Caki2 (cell line): ENCODE measurements around the gene FBLN2. TPM values are rescaled to one million over a fixed set of nuclear protein-coding genes. Genes with fewer than 3 reads are reported as not detected.

Experiments
- DNase-seq: peaks from one replicate; pipeline ENCODE4 v3.0.0-alpha.2; 2015; ENCODE audit warnings: low read depth
- in situ Hi-C: cut with HindIII; loops from 2 replicates; pipeline ENCODE4 v1.10.0; 2016; ENCODE audit warnings: low sequenced_read_pairs, low pct_unique_long_range_greater_than_20kb, mixed read lengths
- total RNA-seq: library from RNA; depleted of rRNA; stranded (reverse); fragments of >200 nt; shearing (Covaris generic); gene quantifications from 2 replicates; pipeline ENCODE4 v1.2.3, GENCODE V29; 2014; ENCODE audit warnings: low replicate concordance

The FBLN2 gene
- total RNA-seq, 1 experiment from 2014 or later, result 0.10 TPM

- in situ Hi-C loops, result no loop called here
- DNase-seq, result no peak
Measured at GRCh38 chr3:13587442-13587841, 38.5 kb downstream of the FBLN2 start.

DNA sequence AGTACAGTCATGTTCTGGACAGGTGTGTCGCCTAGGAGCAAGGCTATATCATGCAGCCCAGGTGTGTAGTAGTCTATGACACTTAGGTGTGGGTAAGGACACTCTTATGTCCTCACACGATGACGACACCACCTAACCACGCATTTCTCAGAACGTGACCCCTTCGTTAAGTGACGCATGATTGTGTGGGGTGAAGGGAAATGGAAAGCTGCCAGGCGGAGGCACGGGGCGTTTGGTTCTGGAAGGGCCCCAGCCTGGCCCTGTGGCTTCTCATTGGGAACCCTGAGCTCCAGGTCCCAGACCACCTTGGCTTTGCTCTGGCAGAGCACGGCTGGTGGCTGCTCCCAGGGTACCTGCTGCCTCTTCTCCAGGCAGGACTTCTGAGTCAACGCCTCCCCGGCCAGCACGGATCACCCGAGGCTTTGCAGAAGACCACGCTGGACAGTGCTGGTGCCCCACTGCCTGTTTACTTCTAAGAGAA is 39.3 kb downstream of the FBLN2 start:
- no peak for DNase-seq
- in situ Hi-C loops, result no loop called here

GRCh38 chr3:13588993-13589392 is 40.1 kb downstream of the FBLN2 start:
- no peak for DNase-seq
- in situ Hi-C loops, result no loop called here

DNA sequence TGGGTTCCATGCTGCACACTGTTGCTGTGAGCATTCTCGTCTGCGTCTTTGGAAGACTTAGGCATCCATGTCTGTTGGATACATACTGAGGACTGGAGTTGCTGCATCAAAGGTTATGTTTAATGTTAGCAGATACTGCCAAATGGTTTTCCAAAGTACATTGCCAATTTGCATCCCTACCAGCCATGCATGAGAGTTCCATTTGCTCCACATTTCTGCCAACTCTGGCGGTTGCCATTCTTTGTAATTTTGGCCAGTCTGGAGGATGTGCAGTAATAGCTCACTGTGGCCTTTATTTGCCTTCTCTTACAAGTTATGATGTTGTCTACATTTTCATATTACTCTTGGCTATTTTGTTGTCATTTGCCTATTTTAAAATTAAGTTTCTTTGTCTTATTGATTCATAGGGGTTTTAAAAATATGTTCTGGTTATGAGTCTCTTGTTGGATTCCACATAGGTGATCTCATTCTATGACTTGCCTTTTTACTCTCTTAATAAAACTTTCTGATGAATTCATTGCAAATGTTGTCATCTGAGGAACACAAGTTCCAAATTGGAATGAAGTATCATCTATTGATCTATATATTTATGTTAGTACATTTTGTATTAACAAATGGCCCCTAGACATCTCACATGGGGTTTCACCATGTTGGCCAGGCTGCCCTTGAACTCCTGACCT is 42.1 kb downstream of the FBLN2 start:
- no peak for DNase-seq
- in situ Hi-C loops, result no loop called here

DNA sequence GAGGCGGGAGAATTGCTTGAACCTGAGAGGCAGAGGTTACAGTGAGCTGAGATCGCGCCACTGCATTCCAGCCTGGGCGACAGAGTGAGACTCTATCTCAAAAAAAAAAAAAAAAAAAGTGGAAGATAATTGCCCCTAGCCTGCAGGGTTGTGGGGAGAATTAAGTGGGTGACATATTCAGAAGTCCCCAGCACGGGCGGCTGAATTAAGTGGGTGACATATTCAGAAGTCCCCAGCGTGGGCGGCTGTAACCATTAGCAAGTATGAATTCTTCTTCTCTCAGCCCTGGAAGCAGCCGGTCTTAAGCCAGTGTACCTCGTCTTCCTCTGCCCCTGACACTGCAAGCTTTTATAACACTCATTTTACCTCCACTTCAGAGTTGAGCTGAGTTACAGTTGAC is 44.7 kb downstream of the FBLN2 start:
- in situ Hi-C loops, result no loop called here
- DNase-seq, result no peak

DNA sequence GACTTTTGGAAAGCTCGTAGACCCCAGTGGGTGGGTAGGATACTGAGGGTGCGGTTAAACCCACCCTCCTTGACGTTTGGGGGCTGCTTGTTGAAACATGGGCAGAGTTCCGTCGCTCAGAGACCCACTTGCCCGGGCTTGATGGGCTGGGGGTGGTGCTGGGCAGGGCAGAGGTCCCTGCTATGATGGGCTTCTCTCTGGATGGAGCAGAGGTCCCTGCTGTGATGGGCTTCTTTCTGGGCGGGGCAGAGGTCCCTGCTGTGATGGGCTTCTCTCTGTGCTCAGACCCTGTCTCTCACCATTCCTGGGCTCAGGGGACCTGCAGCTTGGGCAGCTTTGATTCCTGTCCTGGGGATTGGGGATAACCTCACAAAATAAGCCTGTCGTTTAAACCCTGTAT is 45.2 kb downstream of the FBLN2 start:
- in situ Hi-C loops, result no loop called here

GRCh38 chr3:13594991-13595421 is 46.1 kb downstream of the FBLN2 start:
- no peak for DNase-seq
- in situ Hi-C loops, result no loop called here

More for the DNA sequence above, 45.2 kb downstream of the FBLN2 start:
- DNase-seq, result no peak

DNA sequence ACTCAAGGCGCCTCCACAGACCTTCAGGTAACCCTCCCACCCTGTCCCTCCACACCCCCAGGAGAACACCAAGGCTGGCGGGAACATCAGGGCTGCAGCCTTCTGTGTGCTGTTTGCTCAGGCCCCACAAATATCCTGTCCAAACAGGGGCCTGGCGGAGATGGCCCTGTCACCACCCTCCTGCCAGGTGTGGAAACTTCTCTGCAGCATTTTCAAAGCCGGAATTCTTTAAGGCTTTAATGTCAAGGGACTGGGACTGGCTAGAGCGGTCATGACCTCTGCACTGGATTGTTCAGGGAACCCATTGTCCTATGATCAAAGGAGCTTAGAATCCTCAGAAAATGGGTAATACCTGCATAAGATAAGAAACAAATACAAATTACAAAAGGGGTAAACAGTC is 46.6 kb downstream of the FBLN2 start:
- in situ Hi-C loops, result no loop called here

DNA sequence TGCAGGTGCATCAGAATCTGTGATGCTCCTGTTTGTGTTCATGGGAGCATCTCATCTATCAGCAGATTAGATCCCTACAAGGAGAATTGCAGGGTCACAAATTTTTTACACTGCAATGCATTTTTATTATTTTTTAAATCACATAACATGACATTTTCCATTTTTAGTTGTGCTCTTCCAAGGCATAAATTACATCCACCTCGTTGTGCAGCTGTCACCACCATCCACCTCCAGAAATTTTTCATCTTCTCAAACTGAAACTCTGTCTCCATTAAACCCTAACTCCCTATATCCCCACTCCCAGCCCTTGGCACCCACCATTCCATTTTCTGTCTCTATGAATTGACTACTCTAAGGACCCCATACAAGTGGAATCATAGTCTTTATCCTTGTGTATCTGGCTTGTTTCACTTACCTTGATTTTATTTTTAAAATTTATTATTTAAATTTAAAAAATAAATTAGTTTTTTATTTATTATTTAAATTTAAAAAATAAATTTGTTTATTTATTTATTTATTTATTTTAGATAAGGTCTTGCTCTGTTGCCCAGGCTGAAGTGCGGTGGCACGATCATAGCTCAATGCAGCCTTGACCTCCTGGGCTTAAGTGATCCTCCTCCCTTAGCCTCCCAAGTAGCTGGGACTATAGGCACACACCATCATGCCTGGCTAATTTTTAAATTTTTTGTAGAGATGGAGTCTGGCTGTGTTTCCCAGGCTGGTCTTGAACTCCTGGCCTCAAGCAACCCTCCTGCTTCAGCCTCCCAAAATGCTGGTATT is 47.7 kb downstream of the FBLN2 start:
- no peak for DNase-seq
- in situ Hi-C loops, result no loop called here

More for the DNA sequence above, 46.6 kb downstream of the FBLN2 start:
- DNase-seq, result no peak

GRCh38 chr3:13597661-13598060 is 48.7 kb downstream of the FBLN2 start:
- in situ Hi-C loops, result no loop called here
- no peak for DNase-seq

DNA sequence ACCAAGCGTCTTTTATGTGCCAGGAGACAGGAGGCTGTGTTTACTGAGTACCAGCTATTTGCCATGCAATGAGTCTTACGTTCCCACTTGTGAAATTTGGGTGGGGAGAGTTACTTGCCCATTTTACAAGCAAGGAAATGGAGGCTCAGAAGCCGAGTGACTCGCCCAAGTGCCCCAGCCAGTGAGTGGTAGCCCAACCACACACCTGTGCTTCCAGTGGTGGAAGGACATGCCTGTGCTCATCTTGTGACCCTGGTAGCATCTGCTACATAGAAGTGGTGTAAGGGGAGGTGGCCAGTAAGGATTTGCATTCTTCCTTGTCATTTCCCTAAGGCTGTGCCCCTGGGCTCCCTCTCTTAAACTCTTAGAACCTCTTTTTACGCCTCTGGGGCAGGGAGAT is 49.3 kb downstream of the FBLN2 start:
- DNase-seq, result no peak
- in situ Hi-C loops, result no loop called here

GRCh38 chr3:13598926-13599886 is 50.3 kb downstream of the FBLN2 start:
- DNase-seq, result peak; percentile 24
- in situ Hi-C loops, result no loop called here

DNA sequence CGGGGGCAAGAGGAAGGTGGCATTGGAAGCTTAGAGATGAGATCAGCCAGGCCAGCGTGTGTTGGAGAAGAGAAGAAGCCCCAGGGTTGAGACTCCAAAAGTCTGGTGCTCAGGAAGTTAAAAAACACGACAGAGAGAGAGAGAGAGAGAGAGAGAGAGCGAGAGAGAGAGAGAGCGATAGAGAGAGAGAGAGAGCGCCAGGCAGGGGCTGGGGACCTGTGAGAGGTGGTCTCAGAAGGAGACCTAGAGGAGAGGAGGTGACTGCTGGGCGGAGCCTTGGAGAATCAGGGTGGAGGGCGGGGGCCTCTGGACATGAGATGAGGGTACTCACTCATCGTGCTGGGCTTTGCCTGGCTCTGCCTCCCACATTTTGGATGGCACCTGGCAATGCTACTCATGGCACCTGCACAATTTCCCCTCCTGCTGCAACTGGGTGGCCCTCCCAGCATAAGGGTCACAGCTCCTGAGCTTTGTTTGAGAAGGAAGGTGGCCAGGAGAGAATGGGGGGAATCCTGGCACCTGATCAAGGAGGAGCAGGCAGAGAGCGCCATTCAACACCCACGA is 51.0 kb downstream of the FBLN2 start:
- in situ Hi-C loops, result no loop called here
- DNase-seq, result no peak

- in situ Hi-C loops, result no loop called here
- peak; percentile 27 for DNase-seq
Measured at GRCh38 chr3:13600950-13601691, 52.2 kb downstream of the FBLN2 start.

- no peak for DNase-seq
- in situ Hi-C loops, result no loop called here
Measured at GRCh38 chr3:13601692-13602080, 52.8 kb downstream of the FBLN2 start.

DNA sequence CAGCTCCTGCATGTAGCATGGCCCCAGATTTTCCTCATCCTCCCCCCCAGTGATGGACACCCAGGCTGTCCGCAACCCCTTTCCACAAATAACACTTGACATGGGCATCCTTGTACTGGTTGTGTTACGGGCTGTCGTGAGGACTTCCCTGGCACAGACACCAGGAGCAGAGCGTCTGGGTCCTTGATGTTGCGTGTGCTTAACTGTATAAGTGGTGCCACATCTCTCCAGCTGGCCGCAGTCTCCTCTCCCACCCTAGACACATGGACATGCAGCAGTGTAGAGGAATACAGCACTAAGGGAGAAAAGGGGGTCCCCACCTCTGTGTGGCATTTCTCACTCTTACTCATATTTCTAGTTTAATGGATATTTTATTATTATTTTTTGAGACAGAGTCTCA is 56.6 kb downstream of the FBLN2 start:
- in situ Hi-C loops, result no loop called here
- no peak for DNase-seq

DNA sequence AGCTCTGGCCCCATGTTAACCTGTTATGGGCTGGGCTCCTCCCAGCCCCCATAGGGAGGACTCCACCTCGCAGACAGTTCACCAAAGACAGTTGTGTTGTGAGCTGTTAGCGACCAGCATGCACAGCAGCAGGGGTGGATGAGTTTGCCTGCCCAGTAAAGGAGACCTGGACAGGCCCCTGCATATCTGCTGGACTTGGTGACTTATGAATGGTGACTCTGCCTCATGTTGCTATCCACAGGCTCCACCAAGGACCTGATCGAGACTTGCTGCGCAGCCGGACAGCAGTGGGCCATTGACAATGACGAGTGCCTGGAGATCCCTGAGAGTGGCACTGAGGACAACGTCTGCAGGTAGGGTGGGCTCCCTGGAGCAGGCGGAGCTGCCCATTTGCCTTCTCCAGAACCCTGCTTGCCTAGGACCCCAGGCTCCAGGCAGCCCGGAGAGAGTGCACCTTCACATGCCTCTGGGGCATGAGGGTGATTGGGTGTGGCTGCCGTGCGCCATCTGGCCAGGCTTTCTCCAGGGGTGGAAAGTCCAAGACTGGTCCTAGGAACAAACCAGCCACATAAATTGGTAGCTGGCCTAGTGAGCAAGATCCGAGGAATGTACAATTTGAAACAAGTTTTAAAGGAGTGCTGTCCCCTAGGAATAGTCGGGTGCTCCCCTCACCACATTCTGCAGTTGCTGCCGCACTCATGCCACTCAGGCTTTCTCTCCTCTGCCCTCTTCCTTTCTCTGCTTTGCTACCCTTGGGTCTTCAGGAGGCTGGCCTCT is 59.1 kb downstream of the FBLN2 start:
- no peak for DNase-seq
- in situ Hi-C loops, result no loop called here
